Inflammatory macrophage treated with lipopolysaccharide for 1 hour (primary cell): ENCODE data around the gene GBP3.
A peak's percentile ranks its signal among the peaks of the same experiment; 100 is the strongest.
"Not testable (repeated sequence)": the region's sequence is repeated elsewhere in the genome, so short reads cannot be mapped to it uniquely, and the experiment has no call there.

ENCODE experiments used
- DNase-seq, 2 donors: peaks; one replicate each; pipeline ENCODE4 v3.0.0-alpha.2; 2020 to 2022

GBP3 gene

DNA sequence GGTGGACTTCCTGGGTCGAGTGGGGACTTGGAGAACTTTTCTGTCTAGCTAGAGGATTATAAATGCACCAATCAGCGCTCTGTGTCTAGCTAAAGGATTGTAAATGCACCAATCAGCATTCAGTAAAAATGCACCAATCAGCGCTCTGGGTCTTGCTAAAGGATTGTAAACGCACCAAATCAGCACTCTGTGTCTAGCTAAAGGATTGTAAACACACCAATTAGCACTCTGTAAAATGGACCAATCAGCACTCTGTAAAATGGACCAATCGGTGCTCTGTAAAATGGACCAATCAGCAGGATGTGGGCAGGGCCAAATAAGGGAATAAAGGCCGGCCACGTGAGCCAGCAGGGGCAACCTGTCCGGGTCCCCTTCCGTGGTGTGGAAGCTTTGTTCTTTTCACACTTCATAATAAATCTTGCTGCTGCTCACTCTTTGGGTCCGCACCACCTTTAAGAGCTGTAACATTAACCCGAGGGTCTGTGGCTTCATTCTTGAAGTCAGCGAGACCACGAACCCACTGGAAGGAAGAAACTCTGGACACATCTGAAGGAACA lies 48.0 kb downstream of the GBP3 start:
- DNase-seq, result not testable (repeated sequence)

DNA sequence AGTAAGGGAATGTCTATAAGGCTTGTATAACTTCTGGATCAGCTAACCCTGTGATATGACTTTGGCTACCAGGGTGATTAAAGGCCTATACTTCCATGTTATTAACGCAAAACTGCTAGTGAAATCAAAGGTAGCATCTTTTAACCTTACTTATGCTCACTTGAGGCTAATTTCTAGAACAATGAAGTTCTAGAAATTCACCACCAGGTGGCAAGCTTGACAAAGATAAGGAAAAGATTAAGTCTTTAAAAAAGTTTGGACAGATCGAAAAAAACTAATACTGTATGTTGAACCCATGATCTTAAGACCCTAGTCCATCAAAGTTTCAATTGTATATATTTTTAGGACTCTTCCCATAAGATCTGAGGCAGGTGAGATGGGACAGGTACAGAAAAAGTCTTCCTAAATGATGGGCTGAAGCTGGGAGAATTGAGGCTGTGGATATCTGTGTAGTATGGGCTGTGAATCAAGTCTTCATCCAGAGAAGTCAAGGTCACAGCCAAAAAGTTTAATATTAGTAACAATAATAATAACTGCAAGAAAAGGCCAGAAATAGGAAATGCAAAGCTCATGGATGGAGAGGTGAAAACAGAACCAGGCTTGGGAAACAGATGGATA lies 49.0 kb downstream of the GBP3 start:
- DNase-seq, result peak; percentile 29 to 70

DNA sequence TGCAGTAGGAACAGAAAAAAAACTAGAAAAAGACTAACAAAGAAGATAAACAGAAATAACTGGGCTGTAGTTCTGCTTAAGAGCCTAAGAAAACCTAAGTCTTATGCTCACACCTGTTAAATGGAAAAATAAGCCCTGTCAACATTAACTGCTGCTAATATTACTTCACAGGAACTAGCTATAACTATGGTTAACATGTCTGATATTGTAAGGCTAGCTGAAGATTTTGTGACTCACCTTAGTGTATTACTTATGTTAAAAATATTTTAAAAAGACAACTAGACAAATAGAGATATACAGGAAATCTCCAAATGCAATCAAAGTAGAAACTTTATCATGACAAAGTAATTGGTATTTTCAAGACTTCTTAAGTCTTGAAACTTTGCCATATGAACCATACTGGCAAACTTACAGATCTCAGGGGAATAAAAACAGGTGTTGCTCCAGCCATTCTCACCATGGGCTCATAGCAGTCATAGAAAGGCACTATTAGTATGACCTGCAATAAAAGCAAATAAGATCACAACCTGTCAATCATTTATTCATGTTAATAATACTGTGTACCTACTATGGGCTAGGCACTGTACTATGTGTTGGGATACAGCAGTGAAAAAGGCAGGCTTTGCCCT lies 60.9 kb downstream of the GBP3 start:
- DNase-seq, result no peak

DNA sequence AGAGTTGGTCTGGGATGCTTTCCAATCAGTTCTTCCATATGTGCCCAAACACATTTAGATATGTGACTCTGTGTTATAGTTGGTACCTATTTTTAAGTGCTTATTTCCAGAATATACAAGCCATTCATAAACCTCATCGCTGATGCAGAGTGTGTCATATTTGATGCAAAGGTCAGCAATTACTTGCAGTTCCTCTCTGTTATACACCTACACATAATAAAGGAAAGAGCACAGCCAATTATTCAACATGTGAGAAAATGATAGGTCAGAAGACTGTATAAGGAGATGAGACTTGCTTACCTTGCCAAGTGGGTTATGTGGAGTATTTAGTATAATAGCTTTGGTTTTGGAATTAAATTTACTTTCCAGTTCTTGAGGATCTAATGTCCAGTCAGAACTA lies 61.6 kb downstream of the GBP3 start:
- DNase-seq, result no peak
